Amniotic stem cell (primary cell): ENCODE data around the gene PRKCA.
A peak's percentile ranks its signal among the peaks of the same experiment; 100 is the strongest.

Experiments
- DNase-seq: peaks from one replicate; lab custom pipeline; 2025; lab: John Stamatoyannopoulos, UW

The PRKCA gene

DNA sequence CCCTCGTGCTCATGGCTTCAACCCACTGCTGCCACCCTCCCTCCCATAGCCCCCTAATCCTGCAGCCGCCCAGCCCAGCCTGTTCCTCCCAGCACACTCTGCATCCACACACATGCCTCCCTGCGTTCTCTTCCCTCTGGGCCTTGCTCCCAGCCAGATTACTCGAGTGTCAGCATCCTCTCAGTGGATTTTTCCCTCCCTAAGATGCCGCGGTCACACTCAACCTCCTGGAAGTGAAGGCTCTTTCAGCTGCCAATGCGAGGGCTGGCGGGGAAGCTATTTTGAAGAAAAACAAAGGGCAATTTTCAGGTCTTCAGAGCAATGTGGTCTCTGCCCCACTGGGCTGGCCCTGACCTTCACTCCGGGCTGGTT lies 509.3 kb downstream of the PRKCA start:
- DNase-seq: no peak

DNA sequence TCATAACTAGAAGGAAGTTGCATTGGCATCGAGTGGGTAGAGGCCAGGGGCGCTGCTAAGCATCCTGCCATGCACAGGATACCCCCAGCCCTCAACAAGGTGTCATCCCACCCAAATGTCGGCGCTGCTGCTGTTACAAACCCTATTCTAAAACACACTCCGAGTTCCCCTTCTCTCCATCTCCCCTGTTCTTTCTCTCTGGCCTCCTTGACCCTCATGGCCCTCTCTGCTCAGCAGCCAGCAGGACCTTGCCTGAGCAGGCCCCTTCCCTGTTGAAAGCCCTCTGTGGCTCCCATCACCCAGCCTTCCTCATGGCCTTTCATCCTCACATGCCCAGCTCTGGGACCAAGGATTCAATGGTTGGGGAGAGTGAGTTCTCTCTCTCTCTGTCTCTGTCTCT lies 510.2 kb downstream of the PRKCA start:
- no peak for DNase-seq

DNA sequence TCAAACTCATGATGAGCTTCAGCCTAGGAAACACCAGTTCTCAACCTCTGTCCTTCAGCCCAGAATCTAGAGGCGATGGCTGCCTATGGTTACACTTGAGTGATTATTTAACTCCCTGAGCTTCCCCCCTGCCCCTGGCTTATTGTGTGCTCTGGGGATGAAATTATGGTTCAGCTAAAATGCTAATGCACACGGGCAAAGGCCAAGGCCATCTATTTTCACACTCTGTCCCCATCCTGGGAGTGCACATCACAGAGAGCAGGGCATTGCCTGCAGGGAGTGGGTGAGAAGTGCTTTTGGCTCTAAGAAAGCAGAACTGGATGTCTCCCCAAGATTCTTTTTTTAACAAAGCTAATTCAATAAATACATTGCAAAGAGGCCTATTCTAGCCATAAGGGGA lies 510.9 kb downstream of the PRKCA start:
- DNase-seq: no peak

- no peak for DNase-seq
Measured at GRCh38 chr17:66814026-66814425, 511.6 kb downstream of the PRKCA start.

GRCh38 chr17:66814570-66814969 lies 512.2 kb downstream of the PRKCA start:
- DNase-seq: no peak

DNA sequence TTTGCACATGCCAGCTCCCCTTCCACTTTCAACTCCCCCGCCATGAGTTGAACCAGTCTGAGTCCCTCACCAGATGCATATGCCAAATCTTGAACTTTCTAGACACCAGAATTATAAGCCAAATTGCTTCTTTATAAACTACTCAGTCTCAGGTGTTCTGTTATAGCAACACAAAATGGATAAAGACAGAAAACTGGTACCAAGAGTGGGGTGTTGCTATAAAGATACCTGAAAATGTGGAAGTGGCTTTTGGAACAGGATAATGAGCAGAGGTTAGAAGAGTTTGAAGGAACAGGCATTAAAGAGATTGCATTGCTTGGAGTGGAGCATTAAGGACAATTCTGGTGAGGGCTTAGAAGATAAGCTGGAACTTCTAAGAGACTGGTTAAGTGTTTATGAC lies 515.3 kb downstream of the PRKCA start:
- no peak for DNase-seq

GRCh38 chr17:66819466-66819865 lies 517.1 kb downstream of the PRKCA start:
- DNase-seq: no peak

- DNase-seq: no peak
Measured at GRCh38 chr17:66822009-66822408, 519.6 kb downstream of the PRKCA start.

DNA sequence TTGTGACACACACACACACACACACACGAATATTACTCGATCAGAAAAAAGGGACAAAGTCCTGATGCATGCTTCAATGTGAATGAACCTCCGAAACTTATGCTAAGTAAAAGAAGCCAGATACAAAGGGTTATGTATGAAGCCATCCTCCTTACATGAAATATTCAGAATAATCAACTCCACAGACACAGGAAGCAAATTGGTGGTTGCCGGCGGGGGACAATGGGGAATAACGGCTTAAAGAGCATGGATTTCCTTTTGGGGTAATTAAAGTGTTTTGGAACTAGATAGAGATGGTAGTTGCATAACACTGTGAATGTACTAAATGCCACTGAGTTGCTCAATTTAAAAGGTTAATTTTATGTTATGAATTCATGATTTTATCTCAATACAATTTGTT lies 524.4 kb downstream of the PRKCA start:
- DNase-seq: no peak

GRCh38 chr17:66829386-66829864 lies 527.0 kb downstream of the PRKCA start:
- DNase-seq: peak; percentile 15

- DNase-seq: no peak
Measured at GRCh38 chr17:66829883-66830282, 527.5 kb downstream of the PRKCA start.

- DNase-seq: no peak
Measured at GRCh38 chr17:66830451-66830850, 528.0 kb downstream of the PRKCA start.

DNA sequence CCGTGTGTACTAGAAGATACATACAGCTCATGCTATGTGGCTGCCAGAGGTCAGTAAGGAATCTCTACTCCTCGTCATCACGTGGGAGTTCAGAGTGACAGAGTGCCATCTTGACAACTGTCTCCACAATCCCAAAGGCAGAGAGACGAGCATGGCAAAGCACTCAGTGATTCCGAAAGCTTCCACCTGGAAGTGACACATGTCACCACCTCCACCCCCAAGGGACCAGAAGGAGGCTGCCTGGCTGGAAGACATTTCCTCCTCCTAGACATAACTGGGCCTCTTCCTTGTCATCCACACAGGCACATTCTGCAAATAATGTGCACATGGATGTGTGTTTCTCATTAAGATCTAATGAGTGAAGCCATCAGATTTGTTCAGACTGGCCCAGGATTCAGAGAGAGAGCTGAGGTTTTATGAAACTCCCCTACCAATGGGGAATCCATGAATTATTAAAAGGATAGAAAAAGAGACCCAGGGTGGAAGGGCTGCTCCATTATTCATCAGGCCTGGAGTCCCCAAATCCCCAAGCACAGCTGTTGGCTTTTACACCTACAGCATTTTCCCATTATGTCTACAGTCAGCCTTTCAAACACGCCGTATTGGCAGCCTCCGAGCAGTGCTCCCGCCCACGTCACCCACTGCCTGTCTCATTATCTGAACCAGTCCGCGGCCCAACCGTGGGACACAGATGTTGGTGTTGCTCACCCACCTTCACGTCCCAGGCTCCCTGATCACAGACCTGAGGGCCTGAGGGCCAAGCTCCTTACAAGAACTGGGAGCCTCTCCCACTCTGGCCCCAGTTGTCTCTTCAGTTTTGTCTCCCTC lies 529.2 kb downstream of the PRKCA start:
- no peak for DNase-seq

- no peak for DNase-seq
Measured at GRCh38 chr17:66833201-66833600, 530.8 kb downstream of the PRKCA start.

- no peak for DNase-seq
Measured at GRCh38 chr17:66834426-66834918, 532.1 kb downstream of the PRKCA start.

DNA sequence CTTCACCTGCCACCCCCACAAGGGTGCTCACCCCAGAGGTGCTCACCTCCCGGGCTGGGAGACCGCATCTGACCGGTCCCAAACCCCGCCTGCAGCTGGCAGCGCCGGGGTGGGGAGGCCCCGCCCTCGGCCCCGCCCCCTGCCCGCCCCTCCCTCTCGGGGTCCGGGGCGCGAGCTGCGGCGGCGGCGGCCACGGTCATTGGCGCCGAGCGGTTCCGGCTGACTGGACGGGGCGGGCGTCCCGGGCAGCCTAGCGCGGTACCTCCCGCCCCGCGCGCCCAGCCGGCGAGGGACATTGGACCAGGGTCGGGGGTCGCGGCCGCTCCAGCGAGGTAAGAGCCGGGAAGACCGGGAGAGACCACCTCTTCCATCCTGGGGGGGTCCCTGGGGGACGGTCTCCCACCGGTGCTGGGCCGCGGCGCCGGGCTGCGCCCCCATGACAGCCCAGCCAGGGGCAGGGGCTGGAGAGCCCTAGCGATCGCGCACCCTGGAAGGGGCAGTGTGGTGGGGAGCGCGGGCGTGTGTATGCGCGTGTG lies 532.6 kb downstream of the PRKCA start, which contains the start of gene CACNG5:
CACNG5 (plus strand) TSS at position 199 of the 536 bp plus-strand sequence. CDS start 42,216 bp downstream, outside the sequence.
- DNase-seq: no peak

DNA sequence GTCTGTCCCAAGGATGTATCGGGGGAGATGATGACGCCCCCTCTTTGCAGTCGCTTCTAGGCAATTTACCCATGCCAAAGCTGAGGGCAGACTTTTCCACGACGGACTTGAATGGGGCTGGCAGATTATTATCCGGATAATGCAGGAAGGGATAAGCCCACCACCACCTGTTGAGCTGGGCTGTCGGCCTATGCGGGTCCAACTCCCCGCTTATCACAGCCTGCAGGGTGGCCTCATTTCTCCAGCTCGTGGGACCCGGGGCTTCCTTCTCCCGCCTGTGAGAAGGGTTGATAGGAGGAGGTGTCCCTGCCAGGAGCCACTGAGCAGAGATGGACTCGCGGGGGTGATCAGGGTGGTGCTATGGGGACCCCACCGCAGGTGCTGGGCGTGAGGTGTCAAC lies 533.1 kb downstream of the PRKCA start:
- DNase-seq: no peak

GRCh38 chr17:66836063-66837005 lies 533.9 kb downstream of the PRKCA start:
- no peak for DNase-seq

DNA sequence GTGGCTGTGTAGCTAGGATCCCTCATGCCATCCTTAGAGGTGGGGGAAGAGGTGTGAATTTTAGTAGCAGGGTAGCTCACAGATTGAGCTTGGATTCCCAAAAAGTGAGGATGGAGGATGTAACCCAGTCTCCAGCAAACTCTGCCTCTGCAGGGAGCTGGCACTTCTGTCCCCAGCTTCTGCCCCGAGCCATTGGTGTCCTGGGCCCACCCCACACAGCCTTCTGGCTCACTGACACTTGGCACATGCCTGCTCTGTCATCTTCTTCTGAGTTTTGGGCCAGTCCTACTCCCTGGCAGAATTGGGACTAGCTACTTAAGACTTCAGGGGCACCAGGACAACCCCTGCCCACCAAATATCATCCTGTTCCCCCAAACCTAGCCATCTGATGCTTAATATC lies 534.8 kb downstream of the PRKCA start:
- DNase-seq: no peak

DNA sequence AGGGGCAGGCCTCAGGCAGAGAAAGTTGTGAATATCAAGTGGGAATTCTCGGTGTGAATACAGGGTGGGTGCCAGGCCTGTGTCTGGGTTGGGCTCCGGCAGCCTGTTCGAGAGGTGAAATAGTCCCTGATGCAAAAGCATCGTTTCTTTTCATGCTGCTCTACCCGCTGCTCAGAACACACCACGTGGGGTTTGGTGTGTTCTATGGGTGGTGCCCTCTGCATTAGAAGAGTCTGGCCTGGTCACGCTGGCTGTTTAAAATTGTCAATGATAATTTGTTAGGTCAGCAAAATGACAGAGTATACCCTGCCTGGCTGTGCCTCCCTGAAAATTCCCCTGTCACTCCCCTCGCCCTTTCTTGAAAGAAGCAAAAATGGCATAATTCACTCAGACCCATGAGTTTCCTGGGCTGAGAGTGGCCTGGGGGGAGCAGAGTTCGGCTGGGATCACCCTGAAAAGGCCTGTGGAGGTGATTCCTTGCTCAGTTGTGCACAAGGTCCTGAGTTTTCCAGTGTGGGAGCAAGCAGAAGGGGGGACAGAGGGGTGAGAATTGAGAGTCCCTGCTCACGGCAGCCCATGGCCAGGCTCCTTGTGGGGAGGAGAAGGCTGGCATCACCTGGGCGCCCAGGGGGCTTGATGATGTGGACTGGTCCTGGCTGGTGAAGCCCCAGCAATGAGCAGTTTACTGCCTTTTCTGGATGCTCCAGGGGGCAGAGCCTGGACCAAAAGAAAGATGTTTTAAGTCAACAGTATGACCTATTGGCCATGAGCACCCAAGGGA lies 535.7 kb downstream of the PRKCA start:
- DNase-seq: no peak

DNA sequence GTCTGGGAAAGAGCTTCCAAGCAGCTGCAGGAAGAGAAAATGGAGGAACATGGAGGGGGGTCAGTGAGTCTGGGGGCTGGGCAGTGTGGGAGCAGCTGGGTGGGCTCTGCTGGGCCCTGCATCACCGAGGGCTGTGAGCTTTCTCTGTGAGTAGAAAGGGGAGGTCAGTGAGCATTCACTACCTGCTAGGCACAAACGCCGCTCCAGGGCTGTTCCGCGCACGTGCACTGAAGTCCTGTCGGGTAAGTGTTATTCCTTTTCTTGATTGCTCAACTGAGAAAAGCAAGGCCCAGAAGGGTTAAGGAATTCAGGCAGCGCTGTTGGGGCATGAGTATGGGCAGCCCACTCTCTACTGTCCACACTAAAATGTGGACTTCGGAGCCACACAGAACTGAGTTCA lies 537.2 kb downstream of the PRKCA start:
- DNase-seq: no peak

DNA sequence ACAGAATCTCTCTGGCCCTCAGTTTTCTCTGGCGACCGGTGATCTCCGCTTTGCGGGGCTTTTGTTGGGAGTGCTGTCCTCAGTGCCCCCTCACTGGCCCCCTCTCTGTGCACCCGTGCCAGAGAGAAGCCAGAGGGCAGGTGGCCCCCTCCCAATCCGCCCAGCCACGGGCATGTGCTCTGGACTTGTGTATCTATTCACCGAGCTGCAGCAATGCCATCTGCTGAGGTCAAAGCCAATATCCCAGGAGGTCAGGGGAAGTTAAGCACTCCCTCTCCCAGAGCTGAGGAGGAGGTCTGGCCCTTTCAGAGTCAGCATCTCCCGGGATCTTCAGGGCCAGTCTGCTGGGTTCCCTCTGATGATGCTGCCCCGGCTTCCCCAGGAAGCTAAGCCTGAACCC lies 537.6 kb downstream of the PRKCA start:
- no peak for DNase-seq
